HCT116 (cell line): ENCODE measurements around the gene SIX2. TPM values are rescaled to one million over a fixed set of nuclear protein-coding genes. Genes with fewer than 3 reads are reported as not detected.

Experiments used
- ATAC-seq: fragments of 200-7000 bp; cut with Tn5 transposase; 2 replicates; pipeline ENCODE4 v1.9.1; 2020; ENCODE audit warnings: mild to moderate bottlenecking, moderate library complexity
- BruUV-seq: library from RNA; stranded (reverse); fragments of 400-500 nt; replicated peaks from 2 replicates; lab custom pipeline; 2021; lab: Mats Ljungman, UMichigan
- CTCF ChIA-PET: fragments of 300-600 bp; sonication (Branson Sonifier 250); formaldehyde crosslinking; loops from one replicate; lab custom pipeline; 2021; ENCODE audit warnings: antibody characterized with exemption; lab: Charles Lee
- POLR2A ChIA-PET: fragments of 300-600, 350-600 bp; sonication (Branson Sonifier 250); formaldehyde crosslinking; loops from one replicate; lab custom pipeline; 2021; ENCODE audit warnings: antibody characterized with exemption; lab: Charles Lee
- RAD21 ChIA-PET, 2 experiments: fragments of 300-600 bp; sonication (Branson Sonifier 250); formaldehyde crosslinking; loops; one replicate each; lab custom pipeline; 2023; ENCODE audit warnings: low total read pairs in 2 of 2; ENCODE audit not compliant: uncharacterized antibody in 2 of 2, unreplicated experiment in 2 of 2, low non-redundant PET in 1 of 2; lab: Charles Lee
- DNase-seq: peaks from one replicate; pipeline ENCODE4 v3.0.0-alpha.2; 2010; ENCODE audit warnings: low read depth, low spot score
- H2AFZ ChIP-seq: fragments of 200-600 bp; shearing (Covaris generic), sonication (generic); 2 replicates; pipeline ENCODE4 v1.6.1; 2017; ENCODE audit warnings: low read depth, mixed run types, mixed read lengths, antibody characterized with exemption, low read length; ENCODE audit not compliant: poor library complexity, severe bottlenecking
- H3K27ac ChIP-seq: 2 replicates; pipeline ENCODE4 v1.5.1; 2012; ENCODE audit warnings: low read depth, low read length
- H3K27me3 ChIP-seq: fragments of 200-600 bp; sonication (generic); 2 replicates; pipeline ENCODE4 v1.6.1; 2016; ENCODE audit warnings: mixed run types, low read length, mixed read lengths; ENCODE audit not compliant: insufficient read depth
- H3K36me3 ChIP-seq, 2 experiments: fragments of 200-500 bp in 1 of 2; fragments of 200-600 bp in 1 of 2; sonication (Bioruptor generic) in 1 of 2; sonication (generic) in 1 of 2; 2 replicates each; pipeline versions ENCODE4 v1.5.1 to v1.6.1; 2014 to 2016; ENCODE audit warnings: low read length in 2 of 2, inconsistent platforms in 1 of 2, mixed read lengths in 1 of 2, mixed run types in 1 of 2; ENCODE audit not compliant: insufficient read depth in 2 of 2, control insufficient read depth in 1 of 2
- H3K4me1 ChIP-seq, 2 experiments: fragments of 200-600 bp in 1 of 2; sonication (generic) in 1 of 2; 2 replicates each; pipeline versions ENCODE4 v1.5.1 to v1.6.1; 2012 to 2017; ENCODE audit warnings: low read length in 2 of 2, inconsistent platforms in 1 of 2, mild to moderate bottlenecking in 1 of 2, mixed read lengths in 1 of 2, mixed run types in 1 of 2, moderate library complexity in 1 of 2; ENCODE audit not compliant: insufficient read depth in 2 of 2, control insufficient read depth in 1 of 2
- H3K4me2 ChIP-seq: fragments of 200-600 bp; sonication (generic); 2 replicates; pipeline ENCODE4 v1.6.1; 2017; ENCODE audit warnings: mixed run types, low read length, mixed read lengths
- H3K4me3 ChIP-seq, 2 experiments: fragments of 200-600 bp in 1 of 2; sonication (generic) in 1 of 2; replicated peaks in 1 of 2; 2 replicates each; pipeline ENCODE4 v1.5.1; 2011 to 2016; ENCODE audit warnings: low read length in 2 of 2, control low read depth in 1 of 2, low read depth in 1 of 2, mild to moderate bottlenecking in 1 of 2, mixed read lengths in 1 of 2, mixed run types in 1 of 2
- H3K79me2 ChIP-seq: fragments of 200-600 bp; sonication (generic); 2 replicates; pipeline ENCODE4 v1.6.1; 2017; ENCODE audit warnings: mild to moderate bottlenecking, mixed run types, low read length, moderate library complexity, mixed read lengths; ENCODE audit not compliant: insufficient read depth
- H3K9ac ChIP-seq: fragments of 200-600 bp; sonication (generic); 2 replicates; pipeline ENCODE4 v1.6.1; 2016; ENCODE audit warnings: low read length, mixed read lengths
- H3K9me2 ChIP-seq: fragments of 200-600 bp; sonication (generic), shearing (Covaris generic); 2 replicates; pipeline ENCODE4 v1.6.1; 2017; ENCODE audit warnings: mixed run types, mild to moderate bottlenecking, moderate library complexity; ENCODE audit not compliant: insufficient read depth
- H3K9me3 ChIP-seq, 2 experiments: fragments of 200-500 bp in 1 of 2; fragments of 200-600 bp in 1 of 2; sonication (Bioruptor generic) in 1 of 2; sonication (generic) in 1 of 2; 2 replicates each; pipeline ENCODE4 v1.6.1; 2014 to 2017; ENCODE audit warnings: low read length in 2 of 2, mixed read lengths in 2 of 2, inconsistent platforms in 1 of 2, low read depth in 1 of 2, mild to moderate bottlenecking in 1 of 2, mixed run types in 1 of 2, moderate library complexity in 1 of 2; ENCODE audit not compliant: control insufficient read depth in 1 of 2, insufficient read depth in 1 of 2
- H4K20me1 ChIP-seq: fragments of 200-600 bp; sonication (generic), shearing (Covaris generic); 2 replicates; pipeline ENCODE4 v1.6.1; 2017; ENCODE audit warnings: mixed run types, mild to moderate bottlenecking, moderate library complexity; ENCODE audit not compliant: insufficient read depth
- ATF3 ChIP-seq: IDR thresholded peaks from 2 replicates; pipeline ENCODE4 v1.6.1; 2012
- CTCF ChIP-seq, 3 experiments: fragments of 200-600 bp in 1 of 3; sonication (generic) in 1 of 3; IDR thresholded peaks in 2 of 3; conservative IDR thresholded peaks in 1 of 3; 2 replicates each; pipeline ENCODE4 v1.5.1; 2012 to 2017; ENCODE audit warnings: low read depth in 2 of 3, low read length in 2 of 3, antibody characterized with exemption in 1 of 3, borderline replicate concordance in 1 of 3, control low read depth in 1 of 3, mild to moderate bottlenecking in 1 of 3, mixed read lengths in 1 of 3, mixed run types in 1 of 3, moderate library complexity in 1 of 3; ENCODE audit not compliant: insufficient read depth in 1 of 3
- ELF1 ChIP-seq: IDR thresholded peaks from 2 replicates; pipeline ENCODE4 v1.6.1; 2012; ENCODE audit warnings: low read depth, borderline replicate concordance
- EZH2 ChIP-seq: fragments of 200-600 bp; sonication (generic); IDR thresholded peaks from 2 replicates; pipeline ENCODE4 v1.6.1; 2017; ENCODE audit warnings: antibody characterized with exemption, mixed run types
- EZH2phosphoT487 ChIP-seq: fragments of 200-600 bp; IDR thresholded peaks from 2 replicates; pipeline ENCODE4 v1.6.1; 2018; ENCODE audit warnings: antibody characterized with exemption, borderline replicate concordance
- FOSL1 ChIP-seq: IDR thresholded peaks from 2 replicates; pipeline ENCODE4 v1.6.1; 2012; ENCODE audit warnings: low read depth
- JUND ChIP-seq: IDR thresholded peaks from 2 replicates; pipeline ENCODE4 v1.6.1; 2012
- MAX ChIP-seq: IDR thresholded peaks from 2 replicates; pipeline ENCODE4 v1.6.1; 2012
- POLR2A ChIP-seq: IDR thresholded peaks from 2 replicates; pipeline ENCODE4 v1.7.0; 2011; ENCODE audit warnings: borderline replicate concordance; ENCODE audit not compliant: insufficient read depth, insufficient read length; ENCODE audit errors: extremely low read depth
- POLR2AphosphoS5 ChIP-seq: IDR thresholded peaks from 2 replicates; pipeline ENCODE4 v1.6.1; 2011; ENCODE audit warnings: mild to moderate bottlenecking, low read depth, low read length, moderate library complexity
- RAD21 ChIP-seq: IDR thresholded peaks from 2 replicates; pipeline ENCODE4 v1.6.1; 2012; ENCODE audit warnings: low read depth, mild to moderate bottlenecking
- REST ChIP-seq: IDR thresholded peaks from 2 replicates; pipeline ENCODE4 v1.6.1; 2012; ENCODE audit warnings: low read depth
- SIN3A ChIP-seq: IDR thresholded peaks from 2 replicates; pipeline ENCODE4 v1.6.1; 2012; ENCODE audit warnings: low read depth
- SRF ChIP-seq: IDR thresholded peaks from 2 replicates; pipeline ENCODE4 v1.6.1; 2012; ENCODE audit warnings: low read depth
- YY1 ChIP-seq: IDR thresholded peaks from 2 replicates; pipeline ENCODE4 v1.6.1; 2011; ENCODE audit warnings: low read length, low read depth, moderate library complexity, mild to moderate bottlenecking; ENCODE audit not compliant: insufficient replicate concordance; ENCODE audit errors: extremely low read depth
- ZBTB33 ChIP-seq: IDR thresholded peaks from 2 replicates; pipeline ENCODE4 v1.6.1; 2011; ENCODE audit warnings: mild to moderate bottlenecking, low read length, moderate library complexity; ENCODE audit not compliant: insufficient replicate concordance; ENCODE audit errors: extremely low read depth
- ZFX ChIP-seq: fragments of 450-650 bp; IDR thresholded peaks from 2 replicates; pipeline ENCODE4 v1.6.1; 2017
- ZNF274 ChIP-seq: fragments of 200-500 bp; sonication (Bioruptor generic); IDR thresholded peaks from 2 replicates; pipeline ENCODE4 v1.6.1; 2014; ENCODE audit warnings: mild to moderate bottlenecking, low read depth, low read length, inconsistent platforms
- intact Hi-C: fragments of 100-400 bp; cut with micrococcal nuclease; formaldehyde crosslinking; loops from 2 replicates; pipeline ENCODE4 v1.10.0; 2022
- total RNA-seq: library from RNA; stranded (reverse); gene quantifications from one replicate; pipeline ENCODE4 v1.2.1, GENCODE V29; 2021; ENCODE audit not compliant: unreplicated experiment

SIX2 gene
- total RNA-seq, 1 experiment from 2014 or later = 0.54 TPM

- no peak for TF ChIP-seq REST
- no peak for TF ChIP-seq ATF3
- TF ChIP-seq EZH2phosphoT487 = no peak
- no peak for TF ChIP-seq YY1
- TF ChIP-seq MAX = no peak
- no peak for TF ChIP-seq CTCF (IDR thresholded peaks at IDR 0.05 in 2 of 3, conservative IDR thresholded peaks at IDR 0.05 in 1 of 3; ENCODE audit: borderline replicate concordance in 1 of 3, insufficient read depth in 1 of 3, low read depth in 2 of 3, low read length in 2 of 3)
- TF ChIP-seq POLR2AphosphoS5 = no peak
- no peak for TF ChIP-seq ZBTB33
- TF ChIP-seq SIN3A = no peak
- TF ChIP-seq RAD21 = no peak
- TF ChIP-seq POLR2A = no peak
- TF ChIP-seq JUND = no peak
- TF ChIP-seq EZH2 = no peak
- TF ChIP-seq SRF = no peak
- TF ChIP-seq ZNF274 = no peak
- TF ChIP-seq FOSL1 = no peak
- TF ChIP-seq ELF1 = no peak
- no peak for TF ChIP-seq ZFX
- Histone ChIP-seq H3K9ac (no peak overlapping the region), H2AFZ (no peak overlapping the region), H4K20me1 (no peaks in the 10 kb centered on the region), H3K4me1 (no peaks in the 10 kb centered on the region), H3K79me2 (no peaks in the 10 kb centered on the region), H3K4me2 (no peak overlapping the region), H3K9me2 (no peaks in the 10 kb centered on the region), H3K4me3 (no peak overlapping the region), H3K27ac (no peak overlapping the region), H3K36me3 (no peaks in the 10 kb centered on the region), H3K27me3 (peaks cover 32% of the 10 kb centered on the region; the same call in 1 of the 2 replicates), H3K9me3 (no peaks in the 10 kb centered on the region)
- RAD21 ChIA-PET = no interaction called here
- CTCF ChIA-PET = no interaction called here
- no TSS peak for BruUV-seq
- DNase-seq (no peak), ATAC-seq (no peak)
- POLR2A ChIA-PET = no interaction called here
- intact Hi-C loops = no loop called here
Measured at GRCh38 chr2:45044916-45045315, 35.7 kb upstream of the SIX2 start.
